Common myeloid progenitor, CD34-positive (primary cell): Measurements from ENCODE around the gene FHAD1.
A peak's percentile ranks its signal among the peaks of the same experiment; 100 is the strongest.

Experiments
- CTCF ChIA-PET: fragments of 350-600 bp; sonication (Branson Sonifier 250); formaldehyde crosslinking; loops from one replicate; lab custom pipeline; 2021; ENCODE audit warnings: antibody characterized with exemption; lab: Charles Lee
- POLR2A ChIA-PET: fragments of 350-600 bp; sonication (Branson Sonifier 250); formaldehyde crosslinking; loops from one replicate; lab custom pipeline; 2021; ENCODE audit warnings: antibody characterized with exemption; lab: Charles Lee
- DNase-seq, 3 donors: peaks; one replicate each; pipeline versions ENCODE4 v3.0.0 to v3.0.0-alpha.2; 2013
- H3K27ac ChIP-seq, 2 experiments: 1 replicate in 1 of 2; 2 replicates in 1 of 2; pipeline ENCODE4 v1.7.0; 2013; ENCODE audit warnings: inconsistent platforms in 2 of 2, low read length in 2 of 2, mild to moderate bottlenecking in 2 of 2, low read depth in 1 of 2, moderate library complexity in 1 of 2; ENCODE audit not compliant: severe bottlenecking in 2 of 2, insufficient read depth in 1 of 2, poor library complexity in 1 of 2
- H3K27me3 ChIP-seq, 5 experiments: replicated peaks in 2 of 5; 1 replicate in 3 of 5; 2 replicates in 2 of 5; pipeline versions ENCODE4 v1.6.1 to v1.7.0; 2013; ENCODE audit warnings: low read length in 4 of 5, mild to moderate bottlenecking in 2 of 5, moderate library complexity in 2 of 5, inconsistent platforms in 1 of 5; ENCODE audit not compliant: insufficient read depth in 5 of 5, control insufficient read depth in 4 of 5
- H3K36me3 ChIP-seq, 4 experiments: 1 replicate in 2 of 4; 2 replicates in 2 of 4; pipeline versions ENCODE4 v1.6.1 to v1.7.0; 2013; ENCODE audit warnings: low read length in 3 of 4, control low read depth in 1 of 4, mild to moderate bottlenecking in 1 of 4; ENCODE audit not compliant: control insufficient read depth in 4 of 4, insufficient read depth in 4 of 4
- H3K4me1 ChIP-seq, 4 experiments: 1 replicate in 3 of 4; 2 replicates in 1 of 4; pipeline versions ENCODE4 v1.6.1 to v1.7.1; 2013; ENCODE audit warnings: low read length in 3 of 4, mild to moderate bottlenecking in 3 of 4, control low read depth in 1 of 4, inconsistent platforms in 1 of 4, moderate library complexity in 1 of 4; ENCODE audit not compliant: control insufficient read depth in 4 of 4, insufficient read depth in 4 of 4; ENCODE audit errors: control extremely low read depth in 1 of 4
- H3K4me3 ChIP-seq, 7 experiments: 1 replicate in 4 of 7; 2 replicates in 3 of 7; pipeline versions ENCODE4 v1.5.1 to v1.7.0; 2013; ENCODE audit warnings: mild to moderate bottlenecking in 7 of 7, low read length in 6 of 7, moderate library complexity in 6 of 7, inconsistent platforms in 2 of 7, low read depth in 2 of 7, control low read depth in 1 of 7; ENCODE audit not compliant: insufficient read depth in 4 of 7, control insufficient read depth in 1 of 7; ENCODE audit errors: extremely low read depth in 1 of 7
- H3K9me3 ChIP-seq, 5 experiments: 1 replicate in 4 of 5; 2 replicates in 1 of 5; pipeline versions ENCODE4 v1.6.1 to v1.7.1; 2013; ENCODE audit warnings: low read length in 4 of 5, mild to moderate bottlenecking in 2 of 5, inconsistent platforms in 1 of 5, low read depth in 1 of 5, moderate library complexity in 1 of 5; ENCODE audit not compliant: control insufficient read depth in 4 of 5, insufficient read depth in 2 of 5; ENCODE audit errors: control extremely low read depth in 1 of 5
- WGBS: methylation state at CpG from one replicate; pipeline ENCODE4 v1.1.5; 2013; ENCODE audit not compliant: insufficient coverage; 5-methylcytosine and 5-hydroxymethylcytosine counted together

FHAD1 gene

GRCh38 chr1:15380601-15381508, 133.8 kb downstream of the FHAD1 start:
- no peaks in the 10 kb centered on the region for H3K36me3 ChIP-seq
- WGBS, result 97% methylated on average over 18 of the region's 22 CpGs
- no peak overlapping the region for H3K4me3 ChIP-seq
- CTCF ChIA-PET, result interaction anchor here (1.2 kb wide), 1 partner anchor 24 kb away, joined by 3 read pairs; no protein-coding TSS in a partner anchor
- no peaks in the 10 kb centered on the region for H3K9me3 ChIP-seq
- no peak overlapping the region for H3K27ac ChIP-seq
- POLR2A ChIA-PET, result interaction anchor here (0.6 kb wide), 1 partner anchor 29 kb away, joined by 3 read pairs; no protein-coding TSS in a partner anchor
- H3K4me1 ChIP-seq, result peaks cover 0 to 28% (median 11%) of the 10 kb centered on the region in 4 experiments
- H3K27me3 ChIP-seq, result no peaks in the 10 kb centered on the region
- no peak for DNase-seq

- DNase-seq, result no peak
- POLR2A ChIA-PET, result no interaction called here
- WGBS, result 96% methylated on average over 12 of the region's 12 CpGs
- H3K9me3 ChIP-seq, result no peaks in the 10 kb centered on the region
- CTCF ChIA-PET, result no interaction called here
- no peaks in the 10 kb centered on the region for H3K27me3 ChIP-seq
- no peaks in the 10 kb centered on the region for H3K36me3 ChIP-seq
- no peak overlapping the region for H3K4me3 ChIP-seq
- peaks cover 0 to 37% (median 18%) of the 10 kb centered on the region in 4 experiments for H3K4me1 ChIP-seq
- no peak overlapping the region for H3K27ac ChIP-seq
Observed at GRCh38 chr1:15381805-15382204, 134.8 kb downstream of the FHAD1 start.

- H3K27ac ChIP-seq, result no peak overlapping the region
- ChIA-PET POLR2A (interaction anchor here (0.7 kb wide), 1 partner anchor 755 kb away, joined by 3 read pairs; no protein-coding TSS in a partner anchor), CTCF (interaction anchor here (0.7 to 0.9 kb wide), 3 partner anchors 12 to 60 kb away, joined by 3 read pairs; no protein-coding TSS in a partner anchor)
- WGBS, result 99% methylated on average over 24 of the region's 26 CpGs
- no peaks in the 10 kb centered on the region for H3K36me3 ChIP-seq
- DNase-seq, result no peak
- H3K9me3 ChIP-seq, result no peaks in the 10 kb centered on the region
- no peaks in the 10 kb centered on the region for H3K27me3 ChIP-seq
- peaks cover 0 to 27% (median 13%) of the 10 kb centered on the region in 4 experiments for H3K4me1 ChIP-seq
- H3K4me3 ChIP-seq, result no peak overlapping the region
Observed at GRCh38 chr1:15382601-15383518, 135.8 kb downstream of the FHAD1 start.

- Histone ChIP-seq H3K36me3 (no peaks in the 10 kb centered on the region), H3K4me1 (peaks cover 0 to 23% (median 12%) of the 10 kb centered on the region in 4 experiments), H3K27ac (no peak overlapping the region), H3K4me3 (no peak overlapping the region), H3K9me3 (no peaks in the 10 kb centered on the region), H3K27me3 (no peaks in the 10 kb centered on the region)
- ChIA-PET POLR2A (interaction anchor here (0.7 kb wide), 1 partner anchor 755 kb away, joined by 3 read pairs; no protein-coding TSS in a partner anchor), CTCF (interaction anchor here (0.7 to 1.5 kb wide), 4 partner anchors 11 to 61 kb away, joined by 3 to 4 read pairs (median 3); no protein-coding TSS in a partner anchor)
- WGBS, result 97% methylated on average over 5 of the region's 5 CpGs
- no peak for DNase-seq
Observed at GRCh38 chr1:15383810-15384209, 136.8 kb downstream of the FHAD1 start.

- peaks cover 0 to 23% (median 12%) of the 10 kb centered on the region in 4 experiments for H3K4me1 ChIP-seq
- WGBS, result 58% methylated on average over 15 of the region's 20 CpGs
- ChIA-PET CTCF (interaction anchor here (0.9 to 2.6 kb wide), 3 partner anchors 10 to 45 kb away, joined by 3 to 16 read pairs (median 4); no protein-coding TSS in a partner anchor), POLR2A (no interaction called here)
- no peak overlapping the region for H3K27ac ChIP-seq
- H3K36me3 ChIP-seq, result no peaks in the 10 kb centered on the region
- no peaks in the 10 kb centered on the region for H3K27me3 ChIP-seq
- peak overlapping the region in 4 of 7 experiments; percentile 25 to 75 (median 53) for H3K4me3 ChIP-seq
- peak; percentile 21 to 65 (median 64) for DNase-seq
- H3K9me3 ChIP-seq, result no peaks in the 10 kb centered on the region
Observed at GRCh38 chr1:15384301-15384901, 137.4 kb downstream of the FHAD1 start.

- Histone ChIP-seq H3K27me3 (no peaks in the 10 kb centered on the region), H3K9me3 (no peaks in the 10 kb centered on the region), H3K4me3 (no peak overlapping the region), H3K36me3 (no peaks in the 10 kb centered on the region), H3K27ac (no peak overlapping the region), H3K4me1 (peaks cover 0 to 23% (median 12%) of the 10 kb centered on the region in 4 experiments)
- POLR2A ChIA-PET, result no interaction called here
- WGBS, result 100% methylated on average over 1 of the region's 3 CpGs
- CTCF ChIA-PET, result interaction anchor here (1.4 to 2.6 kb wide), 2 partner anchors 22 to 46 kb away, joined by 6 to 16 read pairs; no protein-coding TSS in a partner anchor
- DNase-seq, result no peak
Observed at GRCh38 chr1:15385420-15385819, 138.4 kb downstream of the FHAD1 start.
